ENCODE data around the gene DLGAP1. TPM values are rescaled to one million over a fixed set of nuclear protein-coding genes. Genes with fewer than 3 reads are reported as not detected.

DLGAP1 gene
- total and polyA plus RNA-seq, 2 of the 8 experiments (the other 6 are each of a cell fraction or from before 2014, with no cell fraction given) = 11.8 to 16.9 TPM

DNA sequence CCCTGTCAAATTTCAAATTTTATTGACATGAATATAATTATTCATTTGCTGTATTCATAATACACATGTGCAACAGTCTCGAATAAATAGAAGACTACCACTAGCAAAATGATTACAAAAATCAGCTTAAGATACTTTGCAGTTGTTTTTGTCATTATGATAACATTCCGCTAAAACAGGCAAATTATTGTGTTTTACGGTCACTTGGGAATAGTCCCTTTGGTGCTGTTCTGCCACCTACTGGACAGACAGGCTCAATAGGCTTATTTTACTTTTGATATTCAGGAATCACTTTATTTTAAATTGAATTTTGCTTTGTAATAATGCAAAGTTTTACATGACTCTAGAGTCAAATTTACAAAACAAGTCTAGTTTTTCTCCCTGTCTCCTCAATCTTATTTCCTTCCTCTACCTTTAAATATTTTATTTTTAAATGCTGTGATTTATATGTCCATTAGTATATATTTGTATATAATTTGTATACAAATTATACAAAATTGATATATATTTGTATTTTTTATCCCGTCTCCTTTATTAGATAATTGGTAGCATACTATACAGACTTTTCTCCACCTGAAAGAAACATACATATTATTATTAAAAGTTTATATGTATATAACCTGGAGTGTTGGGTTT lies 456.3 kb downstream of the DLGAP1 start (continued):
- TF ChIP-seq CHD7 (IDR thresholded peaks at IDR 0.05; ENCODE audit: insufficient replicate concordance, low read length) (peak; percentile 74), RAD21 (IDR thresholded peaks at IDR 0.05 in 1 of 2, conservative IDR thresholded peaks at IDR 0.05 in 1 of 2; ENCODE audit: low read depth in 2 of 2, low read length in 2 of 2) (peak; percentile 75), FOSL1 (IDR thresholded peaks at IDR 0.05; ENCODE audit: insufficient read depth, low read depth, low read length) (no peak), TAF1 (IDR thresholded peaks at IDR 0.05; ENCODE audit: low read depth, low read length) (no peak), RXRA (IDR thresholded peaks at IDR 0.05; ENCODE audit: insufficient read depth, low read depth, low read length) (no peak), SRF (IDR thresholded peaks at IDR 0.05; ENCODE audit: low read depth, low read length) (no peak), HDAC6 (IDR thresholded peaks at IDR 0.05; ENCODE audit: low read depth, low read length) (no peak), EZH2 (IDR thresholded peaks at IDR 0.05; ENCODE audit: low read depth, low read length, severe bottlenecking) (no peak)
